CD4-positive, alpha-beta T cell treated with Interleukin-2 at 100 ng/mL for 4 hours (primary cell): ENCODE results near the gene MED22.
"Not testable (repeated sequence)": the region's sequence is repeated elsewhere in the genome, so short reads cannot be mapped to it uniquely, and the experiment has no call there.

Source experiments
- DNase-seq: peaks from one replicate; pipeline ENCODE4 v3.0.0-alpha.2; 2020; ENCODE audit warnings: low spot score

MED22 gene

GRCh38 chr9:133334888-133335287 lies 13.0 kb downstream of the MED22 start:
- not testable (repeated sequence) for DNase-seq

DNA sequence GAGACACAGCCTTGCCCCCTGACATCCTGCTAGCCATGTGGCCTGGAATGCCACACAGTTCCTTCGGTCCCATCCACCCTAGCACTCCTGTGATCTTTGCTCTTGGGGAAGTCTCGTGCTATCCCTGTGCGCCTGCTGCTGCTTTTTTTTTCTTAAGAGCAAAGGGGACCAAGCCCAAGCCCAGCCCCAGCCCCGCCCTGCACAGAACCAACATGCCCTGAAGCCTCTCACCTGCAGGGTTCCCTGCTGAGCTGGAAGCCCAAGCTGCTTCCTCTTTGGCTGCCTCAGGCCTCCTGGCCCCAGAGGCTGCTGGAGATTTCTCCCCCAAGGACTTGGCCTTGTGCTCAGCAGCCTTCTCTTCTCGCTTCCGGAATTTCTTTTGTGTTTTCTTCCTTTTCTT lies 13.8 kb downstream of the MED22 start:
- DNase-seq: no peak

GRCh38 chr9:133333566-133333965 lies 14.4 kb downstream of the MED22 start:
- DNase-seq: no peak

- DNase-seq: no peak
Measured at GRCh38 chr9:133333011-133333410, 14.9 kb downstream of the MED22 start.

- no peak for DNase-seq
Measured at GRCh38 chr9:133332381-133332730, 15.6 kb downstream of the MED22 start.

DNA sequence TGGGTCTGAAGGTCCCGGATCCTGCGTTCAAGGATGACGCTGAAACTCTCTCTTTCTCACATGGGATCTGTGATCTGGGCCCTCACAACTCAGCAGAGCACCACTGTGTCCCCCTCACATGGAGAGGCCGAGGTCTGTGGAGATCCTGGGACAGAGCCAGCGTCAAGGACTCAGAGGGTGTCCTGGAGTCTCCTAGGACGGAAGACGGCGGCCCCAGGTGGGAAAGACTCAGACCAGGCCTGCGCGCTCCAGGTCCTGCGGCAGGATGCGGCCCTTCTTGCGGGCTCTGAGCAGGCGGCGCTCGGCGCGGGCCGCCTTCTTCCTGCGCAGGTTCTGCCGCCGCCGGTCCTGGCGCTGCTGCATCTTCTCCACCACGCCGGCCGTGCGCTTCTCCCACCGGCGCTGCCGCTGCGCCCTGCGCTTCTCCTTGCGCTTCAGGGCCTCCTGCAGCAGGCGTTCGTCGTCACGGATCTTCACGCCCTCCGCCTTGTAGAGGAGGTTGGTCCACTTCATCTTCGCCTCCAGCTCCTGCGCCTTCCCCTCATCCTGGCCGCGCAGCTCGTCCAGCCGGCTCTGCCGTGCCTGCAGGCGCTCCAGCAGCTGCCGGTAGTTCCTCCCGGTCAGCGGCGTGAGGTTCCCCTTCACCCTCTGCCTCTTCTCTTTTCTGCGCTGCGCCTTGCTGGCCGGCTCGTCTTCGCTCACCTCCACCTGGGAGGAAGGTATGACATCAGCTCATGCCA lies 16.1 kb downstream of the MED22 start:
- DNase-seq: no peak

- no peak for DNase-seq
Measured at GRCh38 chr9:133331221-133331620, 16.7 kb downstream of the MED22 start.

DNA sequence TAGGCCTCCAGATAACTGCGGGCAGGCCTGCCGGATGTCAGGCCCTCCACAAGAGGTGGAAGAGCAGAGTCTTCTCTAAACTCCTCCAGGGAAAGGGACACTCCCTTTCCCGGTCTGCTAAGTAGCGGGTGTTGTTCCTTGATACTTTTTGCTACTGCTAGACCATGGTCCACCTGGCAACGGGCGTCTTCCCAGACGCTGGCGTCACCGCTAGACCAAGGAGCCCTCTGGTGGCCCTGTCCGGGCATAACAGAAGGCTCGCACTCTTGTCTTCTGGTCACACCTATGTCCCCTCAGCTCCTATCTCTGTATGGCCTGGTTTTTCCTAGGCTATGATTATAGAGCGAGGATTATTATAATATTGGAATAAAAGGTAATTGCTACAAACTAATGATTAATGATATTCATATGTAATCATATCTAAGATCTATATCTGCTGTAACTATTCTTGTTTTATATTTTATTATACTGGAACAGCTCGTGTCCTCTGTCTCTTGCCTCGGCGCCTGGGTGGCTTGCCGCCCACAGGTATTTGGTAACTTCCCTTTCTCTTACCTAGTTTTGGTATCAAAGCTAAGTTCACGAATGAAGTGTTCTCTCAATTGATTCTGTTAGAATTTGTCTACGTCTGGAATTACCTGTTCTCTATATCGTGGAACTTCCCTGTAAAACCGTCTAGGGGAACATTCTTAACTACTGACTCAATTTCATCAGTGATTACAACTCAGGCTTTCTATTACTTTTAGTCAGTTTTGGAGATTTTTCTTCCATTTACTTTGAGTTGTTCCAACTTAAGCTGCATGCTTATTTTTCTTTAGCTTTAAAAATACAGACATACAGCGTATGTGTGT lies 18.4 kb downstream of the MED22 start:
- DNase-seq: not testable (repeated sequence)

GRCh38 chr9:133327834-133328484 lies 20.0 kb downstream of the MED22 start:
- DNase-seq: no peak

GRCh38 chr9:133327021-133327420 lies 20.9 kb downstream of the MED22 start:
- DNase-seq: not testable (repeated sequence)

DNA sequence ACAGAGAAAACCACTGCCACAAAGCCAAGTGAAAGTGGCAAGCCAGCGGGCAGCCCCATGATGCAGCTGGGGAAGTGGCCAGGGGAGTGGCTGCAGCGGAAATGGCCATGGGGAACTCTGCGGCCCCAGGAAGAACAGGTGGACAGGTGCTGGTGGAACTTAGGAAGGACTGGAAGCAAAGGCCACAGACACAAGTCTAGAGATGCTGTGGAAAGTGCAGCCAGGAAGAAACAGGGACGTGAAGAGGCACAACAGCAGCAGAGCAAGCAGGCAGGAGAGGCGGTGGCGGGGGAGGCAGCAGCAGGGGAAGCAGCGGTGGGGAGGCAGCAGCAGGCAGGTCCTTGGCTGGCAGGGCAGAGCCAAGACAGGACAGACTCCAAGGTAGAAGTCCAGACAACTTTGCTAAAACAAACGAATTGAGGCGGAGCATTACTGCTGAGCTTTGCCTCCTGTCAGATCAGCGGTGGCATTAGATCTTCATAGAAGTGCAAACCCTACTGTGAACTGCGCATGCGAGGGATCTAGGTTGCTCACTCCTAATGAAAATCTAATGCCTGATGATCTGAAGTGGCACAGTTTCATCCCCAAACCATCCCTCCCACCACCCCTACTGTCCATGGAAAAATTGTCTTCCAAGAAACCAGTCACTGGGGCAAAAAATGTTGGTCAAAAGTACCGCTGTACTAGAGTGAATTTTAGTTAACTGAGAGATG lies 23.8 kb downstream of the MED22 start:
- DNase-seq: no peak

- DNase-seq: no peak
Measured at GRCh38 chr9:133323211-133323610, 24.7 kb downstream of the MED22 start.

DNA sequence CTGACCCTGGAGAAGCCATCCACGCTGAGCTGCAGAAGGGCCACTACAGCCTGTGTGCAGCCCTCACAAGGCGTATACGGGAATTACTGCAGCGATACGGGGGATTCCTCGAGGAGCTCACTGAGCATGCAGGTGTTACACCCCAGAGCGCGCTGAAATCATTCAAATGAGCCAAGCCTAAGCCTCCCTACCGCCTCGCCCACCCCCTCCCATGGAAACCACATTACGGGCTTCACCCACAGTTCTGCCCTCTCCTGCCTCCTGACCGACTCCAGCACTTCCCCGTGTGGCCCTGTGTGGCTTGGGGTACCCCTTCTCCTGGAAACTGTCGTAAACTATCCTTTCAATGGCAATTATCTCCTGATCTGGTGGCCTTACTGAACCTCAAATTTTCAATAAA lies 25.2 kb downstream of the MED22 start:
- DNase-seq: no peak

GRCh38 chr9:133321411-133321935 lies 26.5 kb downstream of the MED22 start:
- DNase-seq: no peak

- DNase-seq: no peak
Measured at GRCh38 chr9:133320421-133320881, 27.5 kb downstream of the MED22 start.

DNA sequence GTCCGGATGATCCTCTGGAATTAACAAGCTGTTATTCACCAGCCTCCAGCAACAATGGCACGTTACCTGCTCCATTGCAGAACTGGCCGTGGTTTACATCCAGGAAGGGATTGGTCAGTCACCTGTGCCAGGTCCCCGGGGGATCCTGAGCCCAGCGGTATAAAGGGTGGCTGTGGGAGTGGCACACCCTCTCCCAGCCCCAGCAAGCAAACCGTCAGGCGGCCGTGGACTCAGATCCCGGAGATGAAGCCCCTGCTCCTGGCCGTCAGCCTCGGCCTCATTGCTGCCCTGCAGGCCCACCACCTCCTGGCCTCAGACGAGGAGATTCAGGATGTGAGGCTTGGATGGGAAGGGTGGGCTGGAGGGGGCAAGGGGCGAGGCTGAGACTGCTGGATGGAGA lies 30.4 kb downstream of the MED22 start:
- DNase-seq: not testable (repeated sequence)

DNA sequence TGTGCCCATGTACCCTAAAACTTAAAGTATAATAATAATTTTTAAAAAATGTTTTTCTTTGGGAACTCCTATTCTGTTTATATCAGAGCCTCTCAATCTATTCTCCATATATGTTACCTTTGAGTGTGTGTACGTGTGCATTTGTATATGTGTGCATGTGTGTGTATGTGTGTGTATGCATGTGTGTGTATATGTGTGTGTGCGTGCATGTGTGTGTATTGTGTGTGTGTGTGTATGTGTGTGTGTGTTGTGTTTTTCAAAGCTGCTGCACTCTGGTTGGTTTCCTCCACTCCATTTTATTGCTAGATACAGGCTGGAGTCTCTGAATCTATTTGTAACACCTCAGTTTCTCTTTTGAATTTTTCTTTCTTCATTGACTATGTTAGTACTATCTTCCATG lies 31.9 kb downstream of the MED22 start:
- DNase-seq: no peak

- no peak for DNase-seq
Measured at GRCh38 chr9:133309608-133310007, 38.3 kb downstream of the MED22 start.

GRCh38 chr9:133307301-133307700 lies 40.6 kb downstream of the MED22 start:
- no peak for DNase-seq

GRCh38 chr9:133306242-133307204 lies 41.4 kb downstream of the MED22 start:
- no peak for DNase-seq

GRCh38 chr9:133305731-133306130 lies 42.2 kb downstream of the MED22 start:
- no peak for DNase-seq
